ENCODE measurements around the gene AGPAT2. TPM values are rescaled to one million over a fixed set of nuclear protein-coding genes. Genes with fewer than 3 reads are reported as not detected.

Gene AGPAT2
- total RNA-seq, 1 experiment from 2014 or later, result 103 TPM

- no peaks in the 10 kb centered on the region for H3K9me3 ChIP-seq (ENCODE audit: low read length)
- H3F3A ChIP-seq (ENCODE audit: low read length, unreplicated experiment), result no peaks in the 10 kb centered on the region
- no peaks in the 10 kb centered on the region for H3K27me3 ChIP-seq (ENCODE audit: low read length)
- no peaks in the 10 kb centered on the region for H3K9me2 ChIP-seq (replicated peaks; ENCODE audit: low read length)
- TF ChIP-seq EZH2 (IDR thresholded peaks at IDR 0.05; ENCODE audit: low read length, unreplicated experiment) (no peak), EZH2phosphoT487 (IDR thresholded peaks at IDR 0.05; ENCODE audit: borderline replicate concordance, low read length) (no peak), CTCF (conservative IDR thresholded peaks at IDR 0.05; ENCODE audit: low read depth, low read length) (no peak)
- H3K27ac ChIP-seq (ENCODE audit: low read length), result no peak overlapping the region
- no TSS peak for BruUV-seq (replicated peaks)
- POLR2A ChIA-PET (ENCODE audit: unreplicated experiment), result no interaction called here
- no peaks in the 10 kb centered on the region for H3K36me3 ChIP-seq (ENCODE audit: low read depth, low read length)
- CTCF ChIA-PET, result no interaction called here
- peaks cover 31% of the 10 kb centered on the region for H3K79me2 ChIP-seq (ENCODE audit: low read length)
- no peak overlapping the region for H2AFZ ChIP-seq (ENCODE audit: low read length)
- 0 out of 2 replicates have a peak, but pooled peaks cover 5% of the 10 kb centered on the region for H4K20me1 ChIP-seq (ENCODE audit: low read length)
- DNase-seq (no peak), ATAC-seq (no peak)
- H3K4me3 ChIP-seq (ENCODE audit: low read length), result no peak overlapping the region
- no peak overlapping the region for H3K4me2 ChIP-seq (ENCODE audit: low read length)
- intact Hi-C loops (cut with micrococcal nuclease), result no loop called here
- H3K4me1 ChIP-seq (ENCODE audit: insufficient read depth, low read length), result peaks cover 9% of the 10 kb centered on the region
- H3K9ac ChIP-seq (ENCODE audit: low read length), result no peak overlapping the region
These were observed 6.2 kb downstream of the AGPAT2 start for GRCh38 chr9:136681029-136681428.

DNA sequence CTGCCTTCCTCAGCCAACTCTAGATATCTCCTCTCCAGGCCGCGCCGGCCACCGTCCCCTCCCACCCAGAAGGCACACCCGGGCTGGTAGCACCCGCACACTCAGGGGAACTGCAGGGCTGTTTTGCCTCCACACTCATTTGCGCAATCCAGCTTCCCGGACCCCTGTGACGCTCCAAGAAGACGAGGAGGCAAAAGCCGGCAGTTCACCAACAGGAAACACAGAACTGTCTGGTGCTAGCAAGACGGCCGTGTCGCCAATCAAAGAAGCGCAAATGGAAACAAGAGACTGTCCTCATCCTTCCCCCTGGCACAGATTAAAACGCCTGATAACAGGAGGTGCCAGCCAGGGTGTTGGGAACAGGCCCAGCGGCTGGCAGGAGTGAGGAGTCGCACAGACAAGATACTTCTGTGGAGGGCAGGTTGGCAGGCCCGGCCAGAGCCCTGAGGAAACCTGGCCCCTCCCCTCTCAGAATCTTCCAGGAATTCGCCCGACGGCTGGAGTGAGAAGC, 7.8 kb downstream of the AGPAT2 start:
- peaks cover 15% of the 10 kb centered on the region for H3K79me2 ChIP-seq (ENCODE audit: low read length)
- no peaks in the 10 kb centered on the region for H3K36me3 ChIP-seq (ENCODE audit: low read depth, low read length)
- H3K27me3 ChIP-seq (ENCODE audit: low read length), result no peaks in the 10 kb centered on the region
- H3K27ac ChIP-seq (ENCODE audit: low read length), result no peak overlapping the region
- ChIA-PET CTCF (no interaction called here), POLR2A (ENCODE audit: unreplicated experiment) (no interaction called here)
- H4K20me1 ChIP-seq (ENCODE audit: low read length), result no peaks in the 10 kb centered on the region
- TF ChIP-seq EZH2phosphoT487 (IDR thresholded peaks at IDR 0.05; ENCODE audit: borderline replicate concordance, low read length), result no peak
- no peak for TF ChIP-seq EZH2 (IDR thresholded peaks at IDR 0.05; ENCODE audit: low read length, unreplicated experiment)
- no peak overlapping the region for H3K4me2 ChIP-seq (ENCODE audit: low read length)
- DNase-seq, result no peak
- no peak overlapping the region for H3K4me3 ChIP-seq (ENCODE audit: low read length)
- no TSS peak for BruUV-seq (replicated peaks)
- H3K4me1 ChIP-seq (ENCODE audit: insufficient read depth, low read length), result no peaks in the 10 kb centered on the region
- ATAC-seq, result no peak
- no peaks in the 10 kb centered on the region for H3K9me3 ChIP-seq (ENCODE audit: low read length)
- no peaks in the 10 kb centered on the region for H3F3A ChIP-seq (ENCODE audit: low read length, unreplicated experiment)
- no peak overlapping the region for H3K9ac ChIP-seq (ENCODE audit: low read length)
- no peaks in the 10 kb centered on the region for H3K9me2 ChIP-seq (replicated peaks; ENCODE audit: low read length)
- no peak overlapping the region for H2AFZ ChIP-seq (ENCODE audit: low read length)
- intact Hi-C loops (cut with micrococcal nuclease), result no loop called here

DNA sequence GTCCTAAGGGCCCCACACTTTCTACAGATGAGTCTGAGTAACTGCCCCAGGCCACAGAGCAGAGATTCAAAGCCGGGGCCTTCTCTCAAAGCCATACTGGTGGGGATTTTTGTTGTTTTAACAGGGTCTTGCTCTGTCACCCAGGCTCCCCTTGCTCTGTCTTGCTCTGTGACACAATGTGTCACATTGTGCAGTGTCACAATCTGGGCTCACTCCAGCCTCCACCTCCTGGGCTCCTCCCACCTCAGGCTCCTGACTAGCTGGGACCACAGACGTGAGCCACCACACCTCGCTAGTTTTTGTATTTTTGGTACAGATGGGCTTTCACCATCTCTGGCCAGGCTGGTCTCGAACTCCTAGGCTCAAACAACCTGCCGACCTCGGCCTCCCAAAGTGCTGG, 8.6 kb downstream of the AGPAT2 start:
- peaks cover 12% of the 10 kb centered on the region; the same call in 1 of the 2 replicates for H3K79me2 ChIP-seq (ENCODE audit: low read length)
- H3K9ac ChIP-seq (ENCODE audit: low read length), result no peak overlapping the region
- no peaks in the 10 kb centered on the region for H3F3A ChIP-seq (ENCODE audit: low read length, unreplicated experiment)
- H3K36me3 ChIP-seq (ENCODE audit: low read depth, low read length), result no peaks in the 10 kb centered on the region
- CTCF ChIA-PET, result no interaction called here
- no peaks in the 10 kb centered on the region for H3K9me2 ChIP-seq (replicated peaks; ENCODE audit: low read length)
- H3K27me3 ChIP-seq (ENCODE audit: low read length), result no peaks in the 10 kb centered on the region
- no peaks in the 10 kb centered on the region for H3K9me3 ChIP-seq (ENCODE audit: low read length)
- no peak overlapping the region for H2AFZ ChIP-seq (ENCODE audit: low read length)
- H3K4me3 ChIP-seq (ENCODE audit: low read length), result no peak overlapping the region
- H3K4me2 ChIP-seq (ENCODE audit: low read length), result no peak overlapping the region
- intact Hi-C loops (cut with micrococcal nuclease), result no loop called here
- no peaks in the 10 kb centered on the region for H4K20me1 ChIP-seq (ENCODE audit: low read length)
- ATAC-seq (no peak), DNase-seq (no peak)
- no peak overlapping the region for H3K27ac ChIP-seq (ENCODE audit: low read length)
- BruUV-seq (replicated peaks), result no TSS peak
- POLR2A ChIA-PET (ENCODE audit: unreplicated experiment), result no interaction called here
- H3K4me1 ChIP-seq (ENCODE audit: insufficient read depth, low read length), result no peaks in the 10 kb centered on the region
- TF ChIP-seq CTCF (conservative IDR thresholded peaks at IDR 0.05; ENCODE audit: low read depth, low read length) (no peak), EZH2phosphoT487 (IDR thresholded peaks at IDR 0.05; ENCODE audit: borderline replicate concordance, low read length) (no peak), EZH2 (IDR thresholded peaks at IDR 0.05; ENCODE audit: low read length, unreplicated experiment) (no peak)
